T-helper 22 cell (primary cell): ENCODE measurements around the gene EIF2B2.

Experiments
- DNase-seq: peaks from one replicate; pipeline ENCODE4 v3.0.0-alpha.2; 2020; ENCODE audit warnings: low read depth

EIF2B2 gene

GRCh38 chr14:75046275-75046674, 43.6 kb downstream of the EIF2B2 start:
- no peak for DNase-seq

DNA sequence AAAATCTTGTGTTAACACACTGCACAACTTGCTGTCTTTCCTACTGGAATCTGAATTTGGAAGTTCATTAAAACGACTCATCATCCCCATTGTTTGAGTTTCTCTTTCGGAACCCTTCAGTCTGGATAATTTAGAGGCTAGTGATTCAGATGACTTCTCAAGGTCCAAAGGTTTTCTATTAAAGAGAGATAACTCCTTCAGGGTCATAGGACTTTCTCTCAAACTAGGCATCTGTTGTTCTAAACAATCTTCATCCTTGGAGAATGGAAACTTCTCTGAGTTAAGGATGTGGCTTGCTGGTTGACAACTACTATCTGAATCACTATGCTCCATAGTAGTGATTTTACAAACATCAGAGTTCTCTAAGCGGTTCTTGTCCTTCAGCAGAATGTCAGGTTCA, 44.2 kb downstream of the EIF2B2 start:
- DNase-seq: no peak

DNA sequence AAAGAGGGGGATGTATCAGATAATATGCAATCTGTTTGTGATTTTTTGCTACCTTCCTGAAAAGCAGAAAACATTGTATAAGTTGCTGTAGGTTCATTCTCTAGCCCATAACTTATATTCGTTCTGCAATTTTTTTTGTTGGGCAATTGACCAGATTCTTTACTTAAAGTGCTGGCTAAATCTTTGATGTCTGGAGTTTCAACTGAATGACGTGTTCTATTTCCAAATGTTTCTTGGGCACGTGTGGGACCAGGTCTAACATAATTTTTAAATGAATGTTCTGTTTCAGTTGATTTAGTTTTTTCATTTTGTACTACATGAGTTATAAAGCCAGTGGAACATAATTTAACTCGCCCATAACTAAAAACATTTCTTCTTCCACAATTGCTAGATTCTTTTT, 44.8 kb downstream of the EIF2B2 start:
- DNase-seq: no peak

GRCh38 chr14:75048101-75048500, 45.4 kb downstream of the EIF2B2 start:
- DNase-seq: no peak

DNA sequence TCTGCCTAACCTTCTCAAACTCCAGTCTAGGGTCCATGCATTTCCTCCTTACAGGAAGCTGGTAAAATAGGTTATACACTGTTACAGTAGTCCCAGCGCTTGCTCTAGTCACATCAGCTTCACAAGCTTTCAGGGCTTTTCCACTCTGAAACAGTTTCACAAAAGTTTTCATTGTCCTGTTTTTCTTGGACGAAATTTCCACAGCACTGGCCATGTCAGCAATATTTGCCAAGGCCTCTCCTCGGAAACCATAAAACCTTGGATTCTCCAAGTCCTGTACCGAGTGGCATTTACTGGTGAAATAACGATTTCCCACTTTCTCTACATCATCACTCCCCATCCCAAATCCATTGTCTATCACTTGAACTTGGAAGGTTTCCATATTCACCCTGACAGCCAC, 46.4 kb downstream of the EIF2B2 start:
- DNase-seq: no peak

- DNase-seq: no peak
Measured at GRCh38 chr14:75049731-75050201, 47.0 kb downstream of the EIF2B2 start.

- peak; percentile 65 for DNase-seq
Measured at GRCh38 chr14:75050852-75051555, 48.3 kb downstream of the EIF2B2 start, which contains the start of gene MLH3. Gene MLH3 (minus strand): TSS chr14:75051467. CDS start chr14:75049655, 1,812 bp downstream.

- DNase-seq: no peak
Measured at GRCh38 chr14:75051556-75051899, 48.8 kb downstream of the EIF2B2 start.

DNA sequence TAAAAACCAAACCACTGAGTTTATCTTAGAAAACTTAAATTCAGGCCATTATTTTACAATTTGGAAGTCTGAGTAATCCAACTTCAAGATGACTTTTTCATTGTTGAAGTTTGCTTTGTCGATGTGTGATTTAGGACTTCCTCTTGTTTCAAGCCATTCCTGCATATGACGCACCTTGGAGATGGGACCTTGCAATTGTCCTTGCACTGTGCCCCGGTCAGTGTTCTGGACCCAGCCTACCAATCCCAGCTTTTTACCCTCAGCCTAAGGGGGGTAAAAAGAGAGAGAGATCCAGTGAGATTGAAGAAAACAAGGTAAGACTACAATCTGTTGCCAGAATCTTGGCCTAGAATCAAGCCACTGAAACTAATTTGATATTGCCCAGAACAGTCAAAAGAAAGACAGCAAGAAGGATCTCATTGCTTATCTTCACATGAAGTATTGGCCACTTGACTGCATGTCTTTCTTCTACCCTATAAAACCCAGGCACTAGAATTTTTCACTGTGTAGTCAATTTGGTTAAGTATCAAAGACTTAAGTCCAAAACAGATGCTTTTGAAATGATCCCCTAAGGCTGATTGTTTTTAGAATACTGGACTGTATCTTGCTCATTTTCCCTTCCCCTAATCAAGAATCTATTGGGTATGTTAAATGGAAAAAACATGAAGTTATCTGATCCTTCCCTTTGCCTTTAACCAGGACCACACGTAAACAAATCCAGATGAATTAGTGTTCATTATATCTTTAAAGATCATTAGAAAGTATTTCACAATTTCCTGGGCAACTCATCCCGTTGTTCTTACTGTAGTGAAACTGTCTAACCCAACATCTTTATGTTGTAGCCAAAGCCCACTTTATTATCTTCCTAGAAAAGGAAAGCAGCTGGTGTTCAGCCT, 50.9 kb downstream of the EIF2B2 start:
- no peak for DNase-seq

GRCh38 chr14:75054421-75054820, 51.7 kb downstream of the EIF2B2 start:
- DNase-seq: no peak

- no peak for DNase-seq
Measured at GRCh38 chr14:75059642-75060041, 56.9 kb downstream of the EIF2B2 start.

GRCh38 chr14:75060420-75060819, 57.7 kb downstream of the EIF2B2 start:
- no peak for DNase-seq
